Measurements from ENCODE around the gene IVD. TPM values are rescaled to one million over a fixed set of nuclear protein-coding genes. Genes with fewer than 3 reads are reported as not detected.

IVD gene
- total and polyA plus RNA-seq, 2 experiments from 2014 or later = 96.1 to 114 TPM

GRCh38 chr15:40379374-40379773, 26.2 kb upstream of the IVD start:
- TF ChIP-seq CTCF (IDR thresholded peaks at IDR 0.05; ENCODE audit: low read depth, low read length) = no peak
- no peak overlapping the region for H3K4me3 ChIP-seq
- H3K9me3 ChIP-seq (ENCODE audit: low read depth) = no peaks in the 10 kb centered on the region
- no peaks in the 10 kb centered on the region for H3K36me3 ChIP-seq
- DNase-seq (ENCODE audit: low read depth in 1 of 2, low spot score in 1 of 2) = no peak
- H3K27ac ChIP-seq = no peak overlapping the region
- H3K27me3 ChIP-seq = no peaks in the 10 kb centered on the region
- no peaks in the 10 kb centered on the region for H3K4me1 ChIP-seq (ENCODE audit: low read depth)

DNA sequence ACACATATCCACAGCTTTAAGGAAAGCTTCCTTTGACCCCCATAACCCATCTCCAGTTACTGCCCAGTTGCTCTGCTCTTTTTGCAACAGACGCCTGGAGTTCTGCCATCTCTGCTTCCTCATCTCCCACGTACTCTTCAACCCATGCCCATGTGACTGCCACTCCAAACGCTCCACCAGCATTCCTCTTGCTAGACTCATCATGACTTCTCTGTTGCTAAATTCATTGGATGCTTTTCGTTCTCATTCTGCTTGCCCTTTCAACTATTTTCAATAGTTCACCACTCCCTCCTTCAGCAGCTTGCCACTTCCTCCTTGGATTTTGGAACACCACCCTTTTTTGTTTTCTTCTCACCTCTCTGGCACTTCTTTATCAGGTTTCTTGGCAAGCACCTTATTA, 25.7 kb upstream of the IVD start:
- peak in 1 of 2 donors; percentile 98 for DNase-seq (ENCODE audit: low read depth in 1 of 2, low spot score in 1 of 2)
- no peak for TF ChIP-seq CTCF (IDR thresholded peaks at IDR 0.05; ENCODE audit: low read depth, low read length)
- Histone ChIP-seq H3K4me3 (no peak overlapping the region), H3K4me1 (ENCODE audit: low read depth) (no peaks in the 10 kb centered on the region), H3K9me3 (ENCODE audit: low read depth) (no peaks in the 10 kb centered on the region), H3K36me3 (no peaks in the 10 kb centered on the region), H3K27me3 (no peaks in the 10 kb centered on the region), H3K27ac (no peak overlapping the region)

DNA sequence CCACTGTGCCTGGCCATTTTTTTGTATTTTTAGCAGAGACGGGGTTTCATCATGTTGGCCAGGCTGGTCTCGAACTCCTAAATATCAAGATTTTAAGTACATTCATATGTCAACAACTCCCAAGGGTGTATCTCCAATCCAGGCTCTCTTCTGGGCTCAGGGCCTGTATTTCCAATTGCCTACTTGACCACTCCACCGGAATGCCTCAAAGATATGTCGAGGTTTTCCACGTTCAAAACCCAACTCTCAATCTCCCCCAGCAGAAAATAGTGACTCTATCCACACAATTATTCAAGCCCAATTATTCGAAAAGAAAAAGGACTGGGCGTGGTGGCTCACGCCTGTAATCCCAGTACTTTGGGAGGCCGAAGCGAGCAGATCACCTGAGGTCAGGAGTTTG, 25.0 kb upstream of the IVD start:
- H3K9me3 ChIP-seq (ENCODE audit: low read depth) = no peaks in the 10 kb centered on the region
- no peaks in the 10 kb centered on the region for H3K36me3 ChIP-seq
- TF ChIP-seq CTCF (IDR thresholded peaks at IDR 0.05; ENCODE audit: low read depth, low read length) = no peak
- no peak overlapping the region for H3K4me3 ChIP-seq
- no peak for DNase-seq (ENCODE audit: low read depth in 1 of 2, low spot score in 1 of 2)
- H3K27me3 ChIP-seq = no peaks in the 10 kb centered on the region
- H3K27ac ChIP-seq = no peak overlapping the region
- H3K4me1 ChIP-seq (ENCODE audit: low read depth) = no peaks in the 10 kb centered on the region

DNA sequence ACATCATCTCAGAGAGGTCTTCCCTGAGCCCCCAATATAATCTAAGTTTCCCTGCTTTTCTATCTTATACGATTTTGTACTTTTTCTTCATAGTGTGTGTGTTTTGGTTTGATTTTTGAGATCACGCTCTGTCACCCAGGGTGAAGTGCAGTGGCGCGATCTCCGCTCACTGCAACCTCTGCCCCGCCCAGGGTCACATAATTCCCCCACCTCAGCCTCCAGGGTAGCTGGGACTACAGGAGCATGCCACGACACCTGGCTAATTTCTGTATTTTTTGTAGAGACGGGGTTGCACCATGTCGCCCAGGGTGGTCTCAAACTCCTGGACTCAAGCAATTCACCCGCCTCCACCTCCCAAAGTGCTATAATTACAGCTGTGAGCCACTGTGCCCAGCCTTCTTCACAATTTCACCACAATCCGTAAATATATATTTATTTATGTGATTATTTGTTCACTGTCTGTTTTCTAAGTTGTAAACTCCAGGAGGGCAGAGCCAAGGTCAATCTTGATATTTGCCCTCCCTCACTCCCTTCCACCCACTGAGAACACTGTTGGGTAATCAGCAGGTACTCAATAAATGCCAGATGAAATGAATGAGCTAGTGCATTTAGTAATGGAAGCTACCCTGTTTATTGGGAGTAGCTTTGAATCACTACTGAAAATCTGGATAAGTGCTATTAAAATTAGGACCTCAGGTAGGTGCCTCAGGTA, 23.6 kb upstream of the IVD start:
- no peaks in the 10 kb centered on the region for H3K27me3 ChIP-seq
- peaks cover 9% of the 10 kb centered on the region for H3K36me3 ChIP-seq
- H3K4me1 ChIP-seq (ENCODE audit: low read depth) = no peaks in the 10 kb centered on the region
- H3K27ac ChIP-seq = no peak overlapping the region
- no peak overlapping the region for H3K4me3 ChIP-seq
- DNase-seq (ENCODE audit: low read depth in 1 of 2, low spot score in 1 of 2) = no peak
- H3K9me3 ChIP-seq (ENCODE audit: low read depth) = no peaks in the 10 kb centered on the region
- no peak for TF ChIP-seq CTCF (IDR thresholded peaks at IDR 0.05; ENCODE audit: low read depth, low read length)

DNA sequence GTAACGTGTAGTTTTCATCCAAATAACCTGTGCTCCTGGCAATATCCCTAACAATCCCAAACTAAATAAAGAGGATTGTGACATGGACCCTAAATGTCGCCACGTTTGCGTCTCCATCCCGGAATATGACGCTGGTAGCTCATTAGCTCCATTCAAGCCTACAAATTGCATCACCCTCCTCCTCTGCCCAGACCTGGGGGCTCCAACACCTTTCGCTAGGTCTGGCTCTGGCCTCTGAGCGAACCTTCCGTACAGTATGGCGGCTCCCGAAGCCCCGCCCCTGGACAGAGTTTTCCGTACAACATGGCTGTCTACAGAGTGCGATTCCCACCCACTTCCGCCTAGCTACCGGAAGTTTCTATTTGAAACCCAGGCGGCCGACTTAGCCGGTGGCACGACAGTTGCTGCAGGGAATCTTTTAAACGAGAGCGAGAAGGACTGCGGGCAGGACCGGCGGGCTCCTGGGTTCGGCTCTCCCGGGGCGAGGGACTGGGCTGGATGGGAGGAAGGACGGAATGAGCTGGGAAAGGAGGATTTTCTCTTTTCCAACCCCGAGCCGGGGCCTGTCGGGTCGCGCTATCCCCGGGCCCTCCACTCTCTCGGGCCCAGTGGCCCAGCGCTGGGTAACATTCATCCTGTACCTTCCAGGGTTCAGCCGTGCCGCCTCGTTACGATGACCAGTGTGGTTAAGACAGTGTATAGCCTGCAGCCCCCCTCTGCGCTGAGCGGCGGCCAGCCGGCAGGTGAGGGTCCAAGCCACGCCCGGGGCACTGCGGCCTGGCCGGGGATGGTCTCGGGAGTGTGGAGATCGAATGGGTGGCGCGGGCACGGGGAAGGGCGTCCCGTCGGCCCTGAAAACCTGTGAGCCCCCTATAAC, 22.8 kb upstream of the IVD start, which contains the start of gene KNSTRN:
Gene KNSTRN (plus strand): TSS at position 142 of the 877 bp plus-strand sequence. CDS start 115 bp downstream, at position 257.
- Histone ChIP-seq H3K27ac (peak within 1 kb of the TSS; percentile 59), H3K27me3 (no peaks in the 10 kb centered on the region), H3K4me1 (ENCODE audit: low read depth) (no peaks in the 10 kb centered on the region), H3K9me3 (ENCODE audit: low read depth) (no peaks in the 10 kb centered on the region), H3K4me3 (peak within 1 kb of the TSS; percentile 53), H3K36me3 (peaks cover 14% of the 10 kb centered on the region)
- DNase-seq (ENCODE audit: low read depth in 1 of 2, low spot score in 1 of 2) = peak; percentile 95 to 96
- TF ChIP-seq CTCF (IDR thresholded peaks at IDR 0.05; ENCODE audit: low read depth, low read length) = no peak

All from cardiac muscle cell (in vitro differentiated cells and primary cell).